ENCODE results near the gene ABHD12B. TPM values are rescaled to one million over a fixed set of nuclear protein-coding genes. Genes with fewer than 3 reads are reported as not detected.
"Not testable (repeated sequence)": the region's sequence is repeated elsewhere in the genome, so short reads cannot be mapped to it uniquely, and the experiment has no call there.

ABHD12B gene
- total RNA-seq, 2 experiments from 2014 or later, result not detected

DNA sequence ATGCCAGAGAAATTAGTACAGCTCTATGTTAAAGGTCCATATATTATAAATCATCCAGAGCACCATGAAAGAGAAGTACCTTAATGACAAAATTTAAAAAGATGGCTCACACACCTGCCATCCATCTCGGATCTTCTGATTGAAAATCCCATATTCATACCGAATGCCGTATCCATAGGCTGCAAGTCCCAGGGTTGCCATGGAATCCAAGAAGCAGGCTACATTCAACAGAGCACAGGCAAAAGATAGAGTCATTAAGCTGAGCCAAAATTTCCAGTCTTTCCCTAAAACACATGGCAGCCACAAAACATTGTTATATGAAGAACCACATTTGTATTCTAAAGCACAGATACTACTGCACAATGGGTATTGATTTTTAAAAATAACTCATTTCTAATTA is 59.7 kb downstream of the ABHD12B start:
- Mint-ChIP-seq H3K36me3 (no peaks in the 10 kb centered on the region), H3K4me1 (ENCODE audit: low read depth) (no peaks in the 10 kb centered on the region), H3K4me3 (no peak overlapping the region), H3K27ac (no peak overlapping the region), H3K27me3 (peaks cover 24% of the 10 kb centered on the region), H3K9me3 (no peaks in the 10 kb centered on the region)
- DNase-seq, result no peak
- CTCF ChIA-PET, result no interaction called here
- intact Hi-C loops (cut with micrococcal nuclease), result no loop called here
- POLR2A ChIA-PET, result no interaction called here

DNA sequence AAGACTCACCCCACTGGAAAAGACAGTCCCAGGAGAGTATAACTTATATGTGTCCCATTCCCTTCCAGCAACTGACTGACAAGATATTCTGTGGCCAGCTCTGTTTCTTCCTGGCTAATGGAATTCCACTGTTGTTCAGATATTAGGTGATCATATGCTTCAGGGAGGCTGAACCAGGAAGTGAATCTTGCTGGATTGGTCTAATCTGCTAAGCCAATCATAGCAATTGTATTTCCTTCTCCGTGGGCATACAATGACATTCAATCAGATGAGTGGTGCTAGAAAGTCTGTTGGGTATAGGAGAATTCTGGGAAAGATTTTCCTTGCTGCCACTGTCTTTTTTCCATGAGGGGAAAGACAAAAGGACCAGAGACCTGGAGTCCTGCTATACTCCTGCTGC is 60.3 kb downstream of the ABHD12B start:
- POLR2A ChIA-PET, result no interaction called here
- no peaks in the 10 kb centered on the region for H3K4me1 Mint-ChIP-seq (ENCODE audit: low read depth)

DNA sequence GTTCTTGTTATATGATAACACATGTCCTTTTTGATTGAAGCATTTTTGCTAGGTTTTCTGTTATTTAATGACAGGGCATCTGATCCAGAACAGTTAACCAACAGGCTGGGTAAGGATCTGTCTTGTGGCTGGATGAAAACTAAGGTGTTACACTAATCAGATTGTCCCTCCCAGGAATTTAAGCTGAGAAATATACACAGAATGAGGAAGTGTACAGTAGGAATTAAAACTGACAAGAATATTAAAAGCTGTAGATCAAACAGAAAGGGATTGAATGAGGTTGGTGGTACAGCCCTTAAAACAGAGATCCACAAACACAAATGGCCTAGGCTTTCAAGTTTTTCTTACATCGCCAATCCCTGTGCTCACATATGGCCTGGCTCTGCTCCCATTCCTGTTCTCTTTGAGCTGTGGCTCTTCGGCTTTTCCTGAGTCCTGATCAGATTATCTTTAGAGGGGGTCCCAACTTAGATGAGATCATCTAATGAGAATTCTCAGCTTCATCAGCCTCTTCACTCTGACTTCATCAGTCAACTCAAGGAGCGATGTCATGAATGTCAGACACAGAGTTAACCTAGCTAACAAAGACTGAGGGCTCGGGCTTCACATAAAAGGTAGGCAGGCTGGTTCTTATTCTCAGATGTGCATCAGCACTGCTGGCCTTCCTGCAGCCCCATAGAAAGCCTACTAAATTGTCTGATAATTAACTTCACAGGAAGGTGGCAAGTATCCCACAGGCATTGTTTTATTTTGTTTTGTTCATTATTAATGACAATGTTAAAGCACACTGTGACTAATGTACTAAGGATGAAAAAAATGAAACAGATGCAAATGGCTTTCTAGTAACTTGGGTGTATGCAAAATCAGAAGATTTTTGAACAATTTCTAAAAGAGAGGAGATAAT is 61.0 kb downstream of the ABHD12B start:
- POLR2A ChIA-PET, result no interaction called here
- Mint-ChIP-seq H3K27me3 (peaks cover 29% of the 10 kb centered on the region), H3K9me3 (no peaks in the 10 kb centered on the region), H3K36me3 (no peaks in the 10 kb centered on the region), H3K4me1 (ENCODE audit: low read depth) (no peaks in the 10 kb centered on the region), H3K27ac (no peak overlapping the region), H3K4me3 (no peak overlapping the region)
- CTCF ChIA-PET, result no interaction called here
- DNase-seq, result no peak
- intact Hi-C loops (cut with micrococcal nuclease), result no loop called here

More for the DNA sequence above, 60.3 kb downstream of the ABHD12B start:
- CTCF ChIA-PET, result no interaction called here
- Mint-ChIP-seq H3K27me3 (peaks cover 26% of the 10 kb centered on the region), H3K36me3 (no peaks in the 10 kb centered on the region), H3K9me3 (no peaks in the 10 kb centered on the region), H3K4me3 (no peak overlapping the region), H3K27ac (no peak overlapping the region)
- intact Hi-C loops (cut with micrococcal nuclease), result no loop called here
- DNase-seq, result no peak

DNA sequence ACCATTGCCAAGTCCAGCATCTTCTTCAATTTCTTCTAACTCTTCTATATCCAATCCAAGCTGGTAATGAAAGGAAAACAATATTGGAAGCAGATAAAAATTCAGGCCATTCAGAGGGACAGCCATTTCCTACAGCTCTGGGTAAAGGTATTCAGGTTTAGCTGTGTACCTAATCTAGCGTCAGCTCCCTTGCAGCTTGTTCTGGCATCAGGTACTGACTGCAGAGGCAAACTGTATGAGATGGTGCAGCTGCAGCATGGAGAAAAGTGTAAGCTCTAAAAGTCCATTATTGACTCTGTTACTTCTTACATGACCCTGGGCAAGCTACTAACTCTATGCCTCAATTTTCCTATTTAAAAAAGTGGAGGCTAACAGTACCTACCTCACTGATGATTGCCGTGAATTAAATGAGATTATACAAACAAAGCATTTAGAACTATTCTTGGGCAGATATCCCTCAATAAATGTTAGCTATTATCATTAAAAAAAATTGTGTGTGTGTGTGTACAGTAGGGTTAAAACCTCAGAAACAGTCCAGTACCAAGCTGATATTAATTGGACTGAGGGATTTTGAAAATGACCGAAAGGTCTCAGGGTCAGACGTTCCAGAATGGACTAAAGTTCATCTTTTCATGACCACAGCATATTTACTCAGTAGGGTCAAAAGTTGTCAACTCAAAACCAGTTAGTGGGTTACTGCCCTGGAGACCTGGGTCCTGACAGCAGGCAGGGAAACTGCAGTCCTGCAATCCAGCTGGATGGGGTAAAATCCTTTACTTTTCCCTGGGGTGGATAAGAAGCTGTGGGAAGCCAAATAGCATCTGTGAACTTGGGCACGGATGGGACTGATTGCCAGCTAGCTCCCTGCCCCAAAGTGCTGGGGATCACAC is 63.5 kb downstream of the ABHD12B start:
- POLR2A ChIA-PET, result no interaction called here
- no peaks in the 10 kb centered on the region for H3K36me3 Mint-ChIP-seq

DNA sequence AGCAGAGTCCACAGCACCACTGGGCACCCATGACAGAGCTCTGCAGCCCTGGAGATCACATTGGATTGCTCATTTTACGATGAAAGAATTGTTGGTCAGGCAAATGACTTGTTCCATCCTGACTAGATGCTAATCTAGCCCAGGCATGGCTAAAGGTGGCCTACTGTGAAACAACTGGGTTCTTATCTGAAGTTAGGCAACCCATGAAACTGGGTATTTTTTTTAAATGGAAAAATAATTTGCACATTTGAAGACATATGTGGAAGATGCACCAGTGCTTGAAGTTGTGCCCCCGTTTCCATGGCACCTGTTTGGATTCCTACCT is 64.1 kb downstream of the ABHD12B start:
- intact Hi-C loops (cut with micrococcal nuclease), result no loop called here
- CTCF ChIA-PET, result no interaction called here
- POLR2A ChIA-PET, result no interaction called here

More for the DNA sequence above, 63.5 kb downstream of the ABHD12B start:
- H3K4me1 Mint-ChIP-seq (ENCODE audit: low read depth), result no peaks in the 10 kb centered on the region
- no peak overlapping the region for H3K4me3 Mint-ChIP-seq
- H3K27ac Mint-ChIP-seq, result no peak overlapping the region
- H3K27me3 Mint-ChIP-seq, result peaks cover 25% of the 10 kb centered on the region
- no peak for DNase-seq
- intact Hi-C loops (cut with micrococcal nuclease), result no loop called here
- no peaks in the 10 kb centered on the region for H3K9me3 Mint-ChIP-seq
- CTCF ChIA-PET, result no interaction called here

DNA sequence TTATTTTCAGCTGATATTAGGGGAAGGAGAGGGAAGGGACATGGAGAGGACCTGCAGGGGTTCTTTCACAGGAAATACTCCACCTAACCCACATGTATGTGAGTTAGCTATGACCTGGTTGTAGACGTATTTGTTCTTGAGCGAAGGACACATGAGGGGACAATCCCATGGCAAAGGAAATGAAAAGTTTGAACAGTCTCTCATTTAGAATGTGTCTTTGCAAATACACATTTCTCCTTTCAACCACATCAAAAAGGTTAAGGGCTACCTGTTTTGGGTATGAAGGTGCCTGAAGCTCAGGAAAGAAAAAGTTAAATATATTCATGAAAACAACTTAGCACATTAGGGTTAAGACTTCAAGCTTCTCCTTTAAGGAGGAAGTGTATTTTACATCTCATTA is 65.0 kb downstream of the ABHD12B start:
- intact Hi-C loops (cut with micrococcal nuclease), result no loop called here
- Mint-ChIP-seq H3K27ac (no peak overlapping the region), H3K27me3 (peaks cover 30% of the 10 kb centered on the region), H3K36me3 (no peaks in the 10 kb centered on the region), H3K9me3 (no peaks in the 10 kb centered on the region), H3K4me1 (ENCODE audit: low read depth) (no peaks in the 10 kb centered on the region), H3K4me3 (no peak overlapping the region)
- no peak for DNase-seq
- CTCF ChIA-PET, result no interaction called here
- POLR2A ChIA-PET, result interaction anchor here (0.6 kb wide), 1 partner anchor 1271 kb away, joined by 4 read pairs; no protein-coding TSS in a partner anchor

More for the DNA sequence above, 64.1 kb downstream of the ABHD12B start:
- no peak overlapping the region for H3K27ac Mint-ChIP-seq
- no peak for DNase-seq
- H3K4me1 Mint-ChIP-seq (ENCODE audit: low read depth), result no peaks in the 10 kb centered on the region
- H3K9me3 Mint-ChIP-seq, result no peaks in the 10 kb centered on the region
- H3K4me3 Mint-ChIP-seq, result no peak overlapping the region
- peaks cover 26% of the 10 kb centered on the region for H3K27me3 Mint-ChIP-seq
- no peaks in the 10 kb centered on the region for H3K36me3 Mint-ChIP-seq

DNA sequence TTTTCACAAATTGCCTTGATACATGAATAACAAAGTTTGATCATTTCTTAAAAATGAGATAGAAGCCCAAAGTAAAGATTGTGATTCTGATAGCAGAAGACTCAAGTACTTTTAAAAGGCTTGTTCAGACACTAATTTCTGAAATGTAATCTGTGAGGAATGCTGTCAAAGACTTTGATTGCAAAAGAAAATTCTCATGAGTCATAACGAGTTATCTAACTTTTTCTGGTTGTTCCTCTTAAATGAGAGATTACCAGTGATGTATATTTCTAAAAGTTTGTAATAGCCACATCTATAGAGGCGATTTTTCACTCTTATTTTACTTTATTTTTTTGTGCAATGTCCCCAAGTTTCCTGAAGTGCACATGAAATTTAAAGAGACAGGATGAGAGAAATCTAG is 65.5 kb downstream of the ABHD12B start:
- DNase-seq, result no peak
- H3K9me3 Mint-ChIP-seq, result no peaks in the 10 kb centered on the region
- H3K4me1 Mint-ChIP-seq (ENCODE audit: low read depth), result no peaks in the 10 kb centered on the region
- no peak overlapping the region for H3K27ac Mint-ChIP-seq
- intact Hi-C loops (cut with micrococcal nuclease), result no loop called here
- peaks cover 29% of the 10 kb centered on the region for H3K27me3 Mint-ChIP-seq
- no peak overlapping the region for H3K4me3 Mint-ChIP-seq
- POLR2A ChIA-PET, result interaction anchor here (0.6 kb wide), 1 partner anchor 1271 kb away, joined by 4 read pairs; no protein-coding TSS in a partner anchor
- no peaks in the 10 kb centered on the region for H3K36me3 Mint-ChIP-seq
- CTCF ChIA-PET, result no interaction called here

DNA sequence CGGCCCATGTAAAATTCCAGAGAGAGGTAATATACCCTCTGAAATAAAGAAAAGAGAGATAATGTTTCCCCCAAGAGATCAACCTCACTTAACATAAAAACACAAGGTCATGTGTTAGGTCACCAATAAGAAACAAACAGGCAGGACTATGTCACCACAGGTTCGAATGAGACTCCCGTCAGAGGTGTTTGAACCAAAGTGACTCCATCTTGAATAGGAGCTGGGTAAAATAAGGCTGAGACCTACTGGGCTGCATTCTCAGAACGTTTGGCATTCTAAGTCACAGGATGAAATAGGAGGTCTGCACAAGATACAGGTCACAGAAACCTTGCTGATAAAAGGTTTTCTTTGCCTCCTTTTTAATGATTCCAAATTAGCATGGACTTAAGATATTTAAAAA is 65.9 kb downstream of the ABHD12B start:
- no peak overlapping the region for H3K4me3 Mint-ChIP-seq
- H3K27ac Mint-ChIP-seq, result no peak overlapping the region
- CTCF ChIA-PET, result no interaction called here
- peaks cover 26% of the 10 kb centered on the region for H3K27me3 Mint-ChIP-seq
- POLR2A ChIA-PET, result no interaction called here
- no peaks in the 10 kb centered on the region for H3K4me1 Mint-ChIP-seq (ENCODE audit: low read depth)
- no peak for DNase-seq
- H3K36me3 Mint-ChIP-seq, result no peaks in the 10 kb centered on the region
- no peaks in the 10 kb centered on the region for H3K9me3 Mint-ChIP-seq
- intact Hi-C loops (cut with micrococcal nuclease), result no loop called here

DNA sequence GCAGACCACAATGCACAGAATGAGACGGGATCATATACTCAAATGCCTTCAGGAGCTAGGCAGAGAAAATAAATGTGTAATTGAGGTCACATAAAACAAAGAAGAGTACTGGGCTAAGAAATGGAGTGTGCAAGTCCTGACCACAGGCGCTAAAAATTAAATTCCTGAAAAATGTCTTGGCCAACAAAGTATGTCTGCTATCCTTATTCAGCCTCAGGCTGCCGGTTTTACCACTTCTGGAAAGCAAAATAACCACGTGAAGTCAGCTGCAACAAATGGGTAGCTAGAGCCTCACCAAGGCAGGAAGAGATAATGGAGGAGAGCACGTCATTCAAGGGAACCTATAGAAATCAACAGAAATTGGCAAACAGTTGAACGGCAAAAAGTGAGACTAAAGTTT is 69.3 kb downstream of the ABHD12B start:
- POLR2A ChIA-PET, result no interaction called here
- H3K4me3 Mint-ChIP-seq, result no peak overlapping the region
- intact Hi-C loops (cut with micrococcal nuclease), result no loop called here
- H3K36me3 Mint-ChIP-seq, result no peaks in the 10 kb centered on the region
- CTCF ChIA-PET, result no interaction called here
- H3K4me1 Mint-ChIP-seq (ENCODE audit: low read depth), result peaks cover 10% of the 10 kb centered on the region
- peaks cover 37% of the 10 kb centered on the region for H3K27me3 Mint-ChIP-seq
- DNase-seq, result no peak
- no peaks in the 10 kb centered on the region for H3K9me3 Mint-ChIP-seq
- no peak overlapping the region for H3K27ac Mint-ChIP-seq

DNA sequence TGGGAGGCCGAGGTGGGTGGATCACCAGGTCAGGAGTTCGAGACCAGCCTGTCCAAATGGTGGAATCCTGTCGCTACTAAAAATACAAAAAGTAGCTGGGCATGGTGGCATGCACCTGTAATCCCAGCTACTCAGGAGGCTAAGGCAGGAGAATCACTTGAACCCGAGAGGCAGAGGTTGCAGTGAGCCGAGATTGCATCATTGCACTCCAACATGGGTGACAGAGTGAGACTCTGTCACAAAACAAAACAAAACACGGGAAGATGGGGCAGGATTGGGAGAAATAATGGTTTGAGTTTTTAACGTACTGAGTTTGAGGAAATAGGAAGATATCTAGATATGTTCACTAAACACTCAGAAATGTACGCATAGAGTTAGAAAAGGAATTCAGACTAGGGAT is 69.8 kb downstream of the ABHD12B start:
- Mint-ChIP-seq H3K4me1 (ENCODE audit: low read depth) (peaks cover 10% of the 10 kb centered on the region), H3K27me3 (peaks cover 37% of the 10 kb centered on the region)
- H3K4me3 Mint-ChIP-seq; POLR2A ChIA-PET; DNase-seq; CTCF ChIA-PET; H3K27ac Mint-ChIP-seq; intact Hi-C loops (cut with micrococcal nuclease); H3K9me3 Mint-ChIP-seq; H3K36me3 Mint-ChIP-seq: not testable (repeated sequence)

DNA sequence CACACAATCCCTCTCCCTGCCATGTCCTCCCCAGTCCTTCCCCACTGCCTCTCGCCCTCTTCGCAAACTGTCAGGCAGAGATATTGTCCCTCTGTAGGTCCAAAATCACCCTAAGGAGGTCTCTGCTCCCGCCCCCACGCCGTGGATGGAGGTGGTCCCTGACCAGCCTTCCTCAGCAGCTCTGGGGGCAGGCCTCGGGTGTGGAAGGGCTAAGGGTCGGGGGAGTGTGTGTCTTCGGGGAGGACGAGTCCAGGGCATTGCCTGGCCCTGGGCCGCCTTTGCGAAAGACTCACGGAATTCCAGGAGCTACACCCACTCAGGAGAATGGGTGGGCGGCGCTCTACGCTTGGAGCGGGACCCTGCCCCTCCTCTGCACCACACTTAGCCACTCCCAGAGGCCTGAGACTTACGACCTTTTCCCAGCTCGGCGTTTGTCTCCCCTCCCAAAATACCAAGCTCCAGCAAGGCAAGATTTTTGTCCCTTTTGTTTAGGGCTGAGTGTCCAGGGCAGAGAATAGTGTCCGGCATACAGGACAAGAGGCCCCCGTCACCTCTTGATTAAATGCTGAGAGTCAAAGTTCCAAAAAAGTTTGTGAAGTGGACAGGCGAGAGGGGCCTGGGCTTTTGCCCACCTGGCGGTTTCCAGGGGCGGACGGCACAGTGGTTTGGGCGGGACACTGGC is 71.5 kb downstream of the ABHD12B start:
- no peaks in the 10 kb centered on the region for H3K9me3 Mint-ChIP-seq
- H3K4me1 Mint-ChIP-seq (ENCODE audit: low read depth), result peaks cover 10% of the 10 kb centered on the region
- H3K36me3 Mint-ChIP-seq, result no peaks in the 10 kb centered on the region
- DNase-seq, result peak; percentile 13
- intact Hi-C loops (cut with micrococcal nuclease), result no loop called here
- H3K27me3 Mint-ChIP-seq, result peaks cover 31% of the 10 kb centered on the region
- H3K27ac Mint-ChIP-seq, result no peak overlapping the region
- ChIA-PET POLR2A (no interaction called here), CTCF (no interaction called here)
- peak overlapping the region; percentile 37 for H3K4me3 Mint-ChIP-seq

DNA sequence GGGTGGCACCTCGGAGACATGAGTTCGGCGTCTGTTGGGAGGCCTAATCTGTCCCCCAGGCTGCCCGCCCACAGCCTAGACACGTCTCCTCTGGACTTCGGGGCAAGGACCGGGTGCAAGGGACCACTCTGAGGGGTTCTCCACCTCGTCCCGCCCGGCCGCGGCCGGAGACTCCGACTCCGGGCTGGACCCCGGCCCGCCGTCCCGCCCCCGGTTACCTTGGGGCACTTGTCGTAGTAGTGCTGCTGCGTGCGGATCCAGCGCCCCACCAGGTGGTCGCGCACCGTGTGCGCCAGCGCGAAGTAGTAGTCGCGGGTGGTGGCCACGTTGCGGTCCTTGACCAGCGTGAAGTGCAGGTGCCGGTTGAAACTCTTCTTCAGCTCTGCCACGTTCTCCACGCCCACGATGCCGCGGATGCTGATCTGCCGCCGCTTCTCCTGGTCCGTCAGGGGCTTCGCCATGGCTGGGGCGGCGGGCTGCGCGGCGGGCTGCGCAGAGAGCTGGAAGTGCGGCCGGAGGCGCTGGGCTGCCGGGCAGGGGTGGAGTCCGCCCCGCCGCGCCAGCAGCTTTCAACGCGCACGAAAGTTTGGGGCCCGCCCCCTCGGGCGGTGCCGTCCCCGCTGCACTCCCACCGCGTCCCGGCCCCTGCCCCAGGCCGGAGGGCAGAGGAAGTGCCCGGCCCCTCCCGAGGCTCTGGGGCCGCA is 72.2 kb downstream of the ABHD12B start, which contains the start of gene PYGL:
Gene PYGL, minus strand, starts transcription at position 541 of the 704 bp plus-strand sequence. Its CDS starts 80 bp downstream, at position 461.
- peak; percentile 38 for DNase-seq
- Mint-ChIP-seq H3K36me3 (no peaks in the 10 kb centered on the region), H3K27ac (no peak within 1 kb of the TSS), H3K27me3 (peaks cover 31% of the 10 kb centered on the region), H3K9me3 (no peaks in the 10 kb centered on the region), H3K4me3 (peak within 1 kb of the TSS; percentile 75), H3K4me1 (ENCODE audit: low read depth) (peaks cover 10% of the 10 kb centered on the region)
- POLR2A ChIA-PET, result no interaction called here
- intact Hi-C loops (cut with micrococcal nuclease), result no loop called here
- CTCF ChIA-PET, result no interaction called here

Measured in activated CD4-positive, alpha-beta memory T cell treated with anti-CD3 and anti-CD28 coated beads for 36 hours (primary cell).